Endodermal cell (in vitro differentiated cells): Measurements from ENCODE around the gene CLEC4A. TPM values are rescaled to one million over a fixed set of nuclear protein-coding genes. Genes with fewer than 3 reads are reported as not detected.
A peak's percentile ranks its signal among the peaks of the same experiment; 100 is the strongest.
"Not testable (repeated sequence)": the region's sequence is repeated elsewhere in the genome, so short reads cannot be mapped to it uniquely, and the experiment has no call there.

Experiments
- DNase-seq: peaks from one replicate; pipeline ENCODE4 v3.0.0-alpha.2; 2017
- H3K27ac ChIP-seq: 2 replicates; pipeline ENCODE4 v1.5.1; 2013; ENCODE audit warnings: mild to moderate bottlenecking, low read depth, low read length, moderate library complexity
- H3K27me3 ChIP-seq: 2 replicates; pipeline ENCODE4 v1.6.1; 2013; ENCODE audit warnings: mild to moderate bottlenecking, low read length, moderate library complexity; ENCODE audit not compliant: insufficient read depth, control insufficient read depth, poor library complexity, severe bottlenecking
- H3K36me3 ChIP-seq: 2 replicates; pipeline ENCODE4 v1.7.0; 2013; ENCODE audit warnings: mild to moderate bottlenecking, low read length, moderate library complexity; ENCODE audit not compliant: control insufficient read depth, insufficient read depth
- H3K4me1 ChIP-seq: one replicate; pipeline ENCODE4 v1.7.0; 2013; ENCODE audit warnings: low read length; ENCODE audit not compliant: control insufficient read depth, insufficient read depth
- H3K4me3 ChIP-seq: 2 replicates; pipeline ENCODE4 v1.5.1; 2013; ENCODE audit warnings: mild to moderate bottlenecking, low read length, moderate library complexity
- H3K9ac ChIP-seq: 2 replicates; pipeline ENCODE4 v1.6.1; 2013; ENCODE audit warnings: mild to moderate bottlenecking, low read length, moderate library complexity; ENCODE audit not compliant: poor library complexity, severe bottlenecking; ENCODE audit errors: extremely low read depth
- H3K9me3 ChIP-seq: 2 replicates; pipeline ENCODE4 v1.6.1; 2013; ENCODE audit warnings: mild to moderate bottlenecking, low read length, moderate library complexity; ENCODE audit not compliant: control insufficient read depth
- H3K27ac Mint-ChIP-seq: 2 replicates; pipeline ENCODE4 v1.8.0; 2020; ENCODE audit warnings: mixed read lengths
- H3K27me3 Mint-ChIP-seq: 2 replicates; pipeline ENCODE4 v1.8.0; 2021; ENCODE audit warnings: mild to moderate bottlenecking, mixed read lengths; ENCODE audit not compliant: insufficient read depth
- H3K36me3 Mint-ChIP-seq: 2 replicates; pipeline ENCODE4 v1.8.0; 2020; ENCODE audit warnings: low read depth, mixed read lengths
- H3K4me1 Mint-ChIP-seq: 2 replicates; pipeline ENCODE4 v1.8.0; 2020; ENCODE audit warnings: mixed read lengths
- H3K4me3 Mint-ChIP-seq: 2 replicates; pipeline ENCODE4 v1.8.0; 2020; ENCODE audit warnings: mild to moderate bottlenecking, moderate library complexity, mixed read lengths
- H3K9me3 Mint-ChIP-seq: 2 replicates; pipeline ENCODE4 v1.8.0; 2020; ENCODE audit warnings: mild to moderate bottlenecking, mixed read lengths
- WGBS, 2 experiments: methylation state at CpG; one replicate each; pipeline versions ENCODE4 v1.1.5 to v1.1.7; 2013; ENCODE audit warnings: missing lambda C conversion rate in 2 of 2, mixed read lengths in 1 of 2; ENCODE audit not compliant: insufficient coverage in 1 of 2, insufficient read length in 1 of 2; 5-methylcytosine and 5-hydroxymethylcytosine counted together
- total RNA-seq, 2 donors: library from RNA; stranded (reverse); fragmentation: NEBNext Ultra II Directional in 1 of 2; extraction: Animal tissue kit (Norgen Biotek cat#: 25700) in 1 of 2; gene quantifications; 2 replicates in 1 of 2; 3 replicates in 1 of 2; pipeline ENCODE4 v1.2.1, GENCODE V29; 2021
- TF ChIP-seq, protein P1 (sequence below): fragments of 200-600 bp; sonication (generic); conservative IDR thresholded peaks from 2 replicates; pipeline ENCODE4 v1.5.0; 2021; ENCODE audit warnings: antibody characterized with exemption, mild to moderate bottlenecking

CLEC4A gene
- total RNA-seq, 2 donors from 2014 or later = 0.53 TPM; not detected in 1

DNA sequence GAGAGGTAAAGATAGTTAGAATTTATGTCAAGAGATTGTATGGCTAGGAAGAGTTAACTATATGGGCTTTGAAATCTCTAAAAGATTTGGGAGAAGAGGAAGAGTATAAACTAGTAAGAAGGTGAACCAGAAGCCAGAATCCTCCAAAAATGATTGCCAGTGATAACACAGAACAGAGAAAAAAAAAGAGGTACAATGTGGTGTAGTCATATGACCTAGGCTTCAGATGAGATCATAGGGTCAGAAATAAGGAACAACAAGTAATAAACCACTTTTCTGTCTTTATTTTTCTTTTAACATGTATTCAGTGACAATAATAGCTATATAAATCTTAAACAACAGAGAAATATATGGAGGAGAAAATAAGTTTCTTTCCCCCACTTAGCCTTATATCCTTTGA lies 43.3 kb upstream of the CLEC4A start:
- no peak overlapping the region for H3K27ac Mint-ChIP-seq
- Histone ChIP-seq H3K4me1 (no peaks in the 10 kb centered on the region), H3K27me3 (no peaks in the 10 kb centered on the region), H3K9me3 (no peaks in the 10 kb centered on the region), H3K36me3 (no peaks in the 10 kb centered on the region), H3K27ac (no peak overlapping the region), H3K4me3 (no peak overlapping the region), H3K9ac (no peak overlapping the region)
- no peaks in the 10 kb centered on the region for H3K27me3 Mint-ChIP-seq
- DNase-seq = no peak
- no peaks in the 10 kb centered on the region for H3K9me3 Mint-ChIP-seq
- peaks cover 27% of the 10 kb centered on the region for H3K4me1 Mint-ChIP-seq
- TF ChIP-seq, protein P1, sequence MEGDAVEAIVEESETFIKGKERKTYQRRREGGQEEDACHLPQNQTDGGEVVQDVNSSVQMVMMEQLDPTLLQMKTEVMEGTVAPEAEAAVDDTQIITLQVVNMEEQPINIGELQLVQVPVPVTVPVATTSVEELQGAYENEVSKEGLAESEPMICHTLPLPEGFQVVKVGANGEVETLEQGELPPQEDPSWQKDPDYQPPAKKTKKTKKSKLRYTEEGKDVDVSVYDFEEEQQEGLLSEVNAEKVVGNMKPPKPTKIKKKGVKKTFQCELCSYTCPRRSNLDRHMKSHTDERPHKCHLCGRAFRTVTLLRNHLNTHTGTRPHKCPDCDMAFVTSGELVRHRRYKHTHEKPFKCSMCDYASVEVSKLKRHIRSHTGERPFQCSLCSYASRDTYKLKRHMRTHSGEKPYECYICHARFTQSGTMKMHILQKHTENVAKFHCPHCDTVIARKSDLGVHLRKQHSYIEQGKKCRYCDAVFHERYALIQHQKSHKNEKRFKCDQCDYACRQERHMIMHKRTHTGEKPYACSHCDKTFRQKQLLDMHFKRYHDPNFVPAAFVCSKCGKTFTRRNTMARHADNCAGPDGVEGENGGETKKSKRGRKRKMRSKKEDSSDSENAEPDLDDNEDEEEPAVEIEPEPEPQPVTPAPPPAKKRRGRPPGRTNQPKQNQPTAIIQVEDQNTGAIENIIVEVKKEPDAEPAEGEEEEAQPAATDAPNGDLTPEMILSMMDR = no peak
- peaks cover 3% of the 10 kb centered on the region for H3K36me3 Mint-ChIP-seq
- H3K4me3 Mint-ChIP-seq = no peak overlapping the region

DNA sequence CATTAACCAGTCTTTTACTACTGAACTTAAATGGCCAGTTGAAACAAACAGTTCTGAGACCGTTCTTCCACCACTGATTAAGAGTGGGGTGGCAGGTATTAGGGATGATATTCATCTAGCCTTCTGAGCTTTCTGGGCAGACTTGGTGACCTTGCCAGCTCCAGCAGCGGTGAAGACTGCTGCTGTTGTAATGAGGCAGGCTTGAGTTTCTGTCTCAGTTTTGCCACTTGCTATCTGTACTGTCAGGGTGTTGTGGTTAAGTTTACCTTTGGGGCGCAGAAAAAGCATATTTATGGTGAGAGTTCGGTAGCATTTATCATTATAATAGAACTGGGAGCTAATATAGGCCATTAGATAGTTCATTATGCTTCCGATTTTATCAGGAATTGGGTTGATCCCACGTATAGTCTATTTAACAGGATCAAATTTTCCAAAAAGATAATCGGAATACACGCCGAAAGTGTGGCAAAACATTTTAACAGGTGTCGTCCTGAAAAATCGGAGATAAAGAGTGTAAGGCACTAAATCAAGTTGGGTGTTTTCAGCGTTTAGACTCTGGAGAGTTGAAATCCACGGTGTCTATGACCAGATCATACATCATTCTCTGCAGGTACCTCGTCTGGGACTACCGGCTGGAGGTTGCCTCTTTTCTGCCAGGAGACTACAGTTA lies 42.0 kb upstream of the CLEC4A start:
- Histone ChIP-seq H3K36me3 (no peaks in the 10 kb centered on the region), H3K4me3 (peak overlapping the region; percentile 94), H3K9ac (peak overlapping the region; percentile 81), H3K27ac (peak overlapping the region; percentile 83), H3K9me3 (no peaks in the 10 kb centered on the region), H3K27me3 (no peaks in the 10 kb centered on the region), H3K4me1 (no peaks in the 10 kb centered on the region)
- peak overlapping the region; percentile 89 for H3K27ac Mint-ChIP-seq
- no peaks in the 10 kb centered on the region for H3K9me3 Mint-ChIP-seq
- TF ChIP-seq, protein P1 = no peak
- no peaks in the 10 kb centered on the region for H3K27me3 Mint-ChIP-seq
- H3K36me3 Mint-ChIP-seq = peaks cover 11% of the 10 kb centered on the region
- peaks cover 27% of the 10 kb centered on the region for H3K4me1 Mint-ChIP-seq
- 12 to 14% methylated on average over 14 to 15 of the region's 15 CpGs for WGBS, 2 experiments
- H3K4me3 Mint-ChIP-seq = peak overlapping the region; percentile 90
- no peak for DNase-seq

DNA sequence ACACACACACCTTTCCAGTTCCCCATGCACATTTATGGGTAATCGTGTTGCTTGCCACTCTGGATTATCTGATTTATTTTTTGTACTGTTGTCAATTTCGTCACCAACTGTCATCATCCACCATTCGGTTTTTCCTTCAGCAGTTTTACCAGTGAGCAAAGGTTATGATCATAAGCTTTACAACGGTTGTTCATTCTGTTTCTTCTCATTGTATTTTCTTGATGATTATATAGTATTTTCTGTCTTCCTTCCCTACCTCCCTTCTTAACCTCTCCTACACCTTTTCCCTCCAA lies 40.7 kb upstream of the CLEC4A start:
- WGBS, 2 experiments = 31 to 35% methylated on average over 3 to 4 of the region's 4 CpGs
- Mint-ChIP-seq H3K9me3 (no peaks in the 10 kb centered on the region), H3K4me3 (peak overlapping the region; percentile 90)

DNA sequence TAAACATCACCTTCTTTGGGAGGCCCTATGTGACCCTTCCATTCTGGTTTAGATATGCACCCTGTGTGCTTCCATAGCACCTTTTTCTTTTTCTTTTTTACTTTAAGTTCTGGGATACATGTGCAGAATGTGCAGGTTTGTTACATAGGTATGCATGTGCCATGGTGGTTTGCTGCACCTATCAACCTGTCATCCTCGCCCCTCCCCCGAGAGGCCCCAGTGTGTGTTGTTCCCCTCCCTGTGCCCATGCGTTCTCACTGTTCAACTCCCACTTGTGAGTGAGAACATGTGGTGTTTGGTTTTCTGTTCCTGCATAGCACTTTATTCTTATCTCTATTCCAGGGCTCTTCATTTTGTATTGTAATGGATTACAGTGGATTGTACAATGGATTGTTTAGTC lies 39.1 kb upstream of the CLEC4A start:
- H3K9me3 Mint-ChIP-seq, H3K9me3 ChIP-seq: not testable (repeated sequence)
- peak overlapping the region; percentile 14 for H3K27ac Mint-ChIP-seq

More for the DNA sequence above, 40.7 kb upstream of the CLEC4A start:
- Mint-ChIP-seq H3K36me3 (peaks cover 12% of the 10 kb centered on the region), H3K27ac (peak overlapping the region; percentile 89), H3K27me3 (no peaks in the 10 kb centered on the region), H3K4me1 (peaks cover 22% of the 10 kb centered on the region)
- H3K4me1 ChIP-seq = no peaks in the 10 kb centered on the region
- no peak for DNase-seq
- no peak overlapping the region for H3K27ac ChIP-seq
- TF ChIP-seq, protein P1 = no peak
- H3K27me3 ChIP-seq = no peaks in the 10 kb centered on the region
- H3K4me3 ChIP-seq = peak overlapping the region; percentile 94
- no peaks in the 10 kb centered on the region for H3K36me3 ChIP-seq
- H3K9ac ChIP-seq = peak overlapping the region; percentile 81
- H3K9me3 ChIP-seq = no peaks in the 10 kb centered on the region

More for the DNA sequence above, 39.1 kb upstream of the CLEC4A start:
- not testable (repeated sequence) for H3K27ac ChIP-seq, H3K9ac ChIP-seq, H3K27me3 ChIP-seq, H3K27me3 Mint-ChIP-seq, H3K4me3 Mint-ChIP-seq, H3K4me1 ChIP-seq, DNase-seq, H3K36me3 ChIP-seq, H3K4me3 ChIP-seq
- Mint-ChIP-seq H3K4me1 (peaks cover 15% of the 10 kb centered on the region), H3K36me3 (peaks cover 12% of the 10 kb centered on the region)
- 100% methylated on average over 2 of the region's 3 CpGs; no CpG with 5 or more reads in 1 of the 2 experiments for WGBS, 2 experiments
